ENCODE data around the gene BMAL1. TPM values are rescaled to one million over a fixed set of nuclear protein-coding genes. Genes with fewer than 3 reads are reported as not detected.

Gene BMAL1
- total RNA-seq, result 8.5 and 13.0 TPM in 2 replicates

DNA sequence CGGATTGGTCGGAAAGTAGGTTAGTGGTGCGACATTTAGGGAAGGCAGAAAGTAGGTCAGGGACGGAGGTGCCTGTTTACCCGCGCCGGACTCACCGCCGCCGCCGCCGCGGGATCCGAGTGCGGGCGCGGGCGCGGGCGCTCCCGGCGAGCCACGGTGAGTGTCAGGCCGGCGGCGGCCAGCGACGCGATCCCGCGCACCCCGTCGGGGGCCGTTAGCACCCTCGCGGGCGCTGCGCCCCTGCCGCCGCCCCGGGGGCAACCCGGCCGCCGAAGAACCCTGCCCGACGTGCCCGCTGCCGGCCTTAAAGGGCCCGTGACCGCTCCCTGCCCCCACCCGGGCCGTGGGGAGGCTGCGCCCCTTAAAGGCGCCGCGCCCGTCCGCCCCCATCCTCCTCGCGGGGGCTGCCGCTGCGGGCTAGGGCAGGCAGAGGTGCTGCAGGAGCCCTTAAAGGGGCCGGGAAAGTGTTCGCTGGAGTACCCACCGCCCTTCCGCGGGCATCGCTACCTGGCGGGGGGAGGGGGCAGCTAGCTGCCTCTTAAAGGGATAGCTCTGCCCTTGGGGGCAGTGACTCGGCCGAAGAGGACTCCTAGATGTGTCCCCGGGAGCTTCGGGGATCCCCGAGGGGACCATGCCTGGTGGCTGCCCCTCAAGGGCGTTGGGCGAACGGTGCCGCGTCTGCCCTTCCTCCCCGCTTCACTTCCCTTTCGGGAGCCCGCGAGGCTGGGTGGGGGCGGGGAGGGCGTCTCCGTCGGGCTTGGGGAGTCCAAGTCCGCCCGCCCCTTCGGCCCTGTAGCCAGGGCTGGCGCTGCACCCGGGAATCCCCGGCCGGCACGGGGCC, at the start of gene BMAL1:
TSS of gene BMAL1 (plus strand) at position 23 of the 841 bp plus-strand sequence. CDS start 76,519 bp downstream, outside the sequence.
- peaks cover 39% of the 10 kb centered on the region for H3K79me2 ChIP-seq (ENCODE audit: insufficient read depth, low read length)
- TF ChIP-seq, protein P1, sequence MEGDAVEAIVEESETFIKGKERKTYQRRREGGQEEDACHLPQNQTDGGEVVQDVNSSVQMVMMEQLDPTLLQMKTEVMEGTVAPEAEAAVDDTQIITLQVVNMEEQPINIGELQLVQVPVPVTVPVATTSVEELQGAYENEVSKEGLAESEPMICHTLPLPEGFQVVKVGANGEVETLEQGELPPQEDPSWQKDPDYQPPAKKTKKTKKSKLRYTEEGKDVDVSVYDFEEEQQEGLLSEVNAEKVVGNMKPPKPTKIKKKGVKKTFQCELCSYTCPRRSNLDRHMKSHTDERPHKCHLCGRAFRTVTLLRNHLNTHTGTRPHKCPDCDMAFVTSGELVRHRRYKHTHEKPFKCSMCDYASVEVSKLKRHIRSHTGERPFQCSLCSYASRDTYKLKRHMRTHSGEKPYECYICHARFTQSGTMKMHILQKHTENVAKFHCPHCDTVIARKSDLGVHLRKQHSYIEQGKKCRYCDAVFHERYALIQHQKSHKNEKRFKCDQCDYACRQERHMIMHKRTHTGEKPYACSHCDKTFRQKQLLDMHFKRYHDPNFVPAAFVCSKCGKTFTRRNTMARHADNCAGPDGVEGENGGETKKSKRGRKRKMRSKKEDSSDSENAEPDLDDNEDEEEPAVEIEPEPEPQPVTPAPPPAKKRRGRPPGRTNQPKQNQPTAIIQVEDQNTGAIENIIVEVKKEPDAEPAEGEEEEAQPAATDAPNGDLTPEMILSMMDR (IDR thresholded peaks at IDR 0.05; ENCODE audit: extremely low read depth, low read depth, low read length), result no peak
- peak within 1 kb of the TSS; percentile 67 for H3K27ac ChIP-seq (ENCODE audit: low read depth, low read length)
- H3K27me3 ChIP-seq (ENCODE audit: insufficient read depth, low read length), result peaks cover 47% of the 10 kb centered on the region
- no peaks in the 10 kb centered on the region for H3K36me3 ChIP-seq (ENCODE audit: insufficient read depth, low read length)
- H3K4me1 ChIP-seq (ENCODE audit: insufficient read depth, low read length), result peaks cover 12% of the 10 kb centered on the region
- H3K4me2 ChIP-seq (ENCODE audit: insufficient read depth, low read length), result peak within 1 kb of the TSS; percentile 100
- H4K20me1 ChIP-seq (ENCODE audit: insufficient read depth, low read length), result peaks cover 26% of the 10 kb centered on the region
- peak within 1 kb of the TSS; percentile 98 for H2AFZ ChIP-seq (ENCODE audit: low read length)
- no peaks in the 10 kb centered on the region for H3K9me3 ChIP-seq (ENCODE audit: low read depth, low read length)
- DNase-seq (ENCODE audit: insufficient read length, low spot score, missing footprints), result peak; percentile 84
- H3K4me3 ChIP-seq (ENCODE audit: insufficient read depth, low read length), result peak within 1 kb of the TSS; percentile 93

DNA sequence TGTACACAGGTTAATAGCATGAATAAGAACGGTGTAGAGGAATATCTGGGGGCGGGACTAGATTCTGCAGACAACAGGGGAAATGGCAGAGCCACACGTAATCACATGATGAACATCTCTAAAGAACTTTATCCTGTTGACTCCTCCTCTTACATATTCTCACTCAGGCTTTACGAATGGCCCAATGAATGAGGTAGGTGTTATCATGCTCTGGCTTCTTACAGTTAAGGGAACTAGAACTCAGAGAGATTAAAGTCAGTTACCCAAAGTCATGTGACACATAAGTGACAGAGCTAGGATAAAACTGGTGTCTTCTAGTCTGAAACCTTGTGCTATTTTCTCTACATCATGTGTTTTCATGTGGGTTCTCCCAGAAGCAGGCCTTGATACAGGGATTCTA, 49.0 kb upstream of the BMAL1 start:
- Histone ChIP-seq H2AFZ (ENCODE audit: low read length) (peak overlapping the region; percentile 83), H3K27ac (ENCODE audit: low read depth, low read length) (no peak overlapping the region), H3K4me1 (ENCODE audit: insufficient read depth, low read length) (peaks cover 11% of the 10 kb centered on the region), H3K4me3 (ENCODE audit: insufficient read depth, low read length) (no peak overlapping the region), H3K9me3 (ENCODE audit: low read depth, low read length) (no peaks in the 10 kb centered on the region), H3K27me3 (ENCODE audit: insufficient read depth, low read length) (no peaks in the 10 kb centered on the region), H3K4me2 (ENCODE audit: insufficient read depth, low read length) (peak overlapping the region; percentile 4), H4K20me1 (ENCODE audit: insufficient read depth, low read length) (no peaks in the 10 kb centered on the region), H3K79me2 (ENCODE audit: insufficient read depth, low read length) (no peaks in the 10 kb centered on the region), H3K36me3 (ENCODE audit: insufficient read depth, low read length) (no peaks in the 10 kb centered on the region)
- DNase-seq (ENCODE audit: insufficient read length, low spot score, missing footprints), result no peak
- TF ChIP-seq, protein P1 (IDR thresholded peaks at IDR 0.05; ENCODE audit: extremely low read depth, low read depth, low read length), result no peak

DNA sequence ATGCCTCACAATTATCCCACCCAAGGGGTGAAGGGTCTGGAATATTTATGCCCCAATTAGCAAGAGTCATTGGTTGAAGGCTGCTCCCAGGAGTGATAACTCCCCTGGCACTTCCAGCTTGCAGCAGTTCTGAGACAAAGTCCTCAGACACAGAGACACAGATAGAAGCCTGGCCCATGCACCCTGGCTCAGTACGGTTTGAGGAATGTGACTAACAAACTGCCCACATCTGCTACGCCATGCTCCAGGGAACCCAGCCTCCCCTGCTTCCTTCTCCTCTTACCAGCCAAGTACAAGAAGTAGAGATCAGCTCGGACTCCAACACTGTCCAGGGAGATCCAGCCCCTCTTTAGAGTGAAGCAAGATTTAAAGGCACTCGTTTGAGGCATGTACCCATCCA, 48.5 kb upstream of the BMAL1 start:
- Histone ChIP-seq H3K4me1 (ENCODE audit: insufficient read depth, low read length) (peaks cover 11% of the 10 kb centered on the region), H3K36me3 (ENCODE audit: insufficient read depth, low read length) (no peaks in the 10 kb centered on the region), H3K27ac (ENCODE audit: low read depth, low read length) (no peak overlapping the region), H3K4me3 (ENCODE audit: insufficient read depth, low read length) (no peak overlapping the region), H3K4me2 (ENCODE audit: insufficient read depth, low read length) (peak overlapping the region; percentile 4), H2AFZ (ENCODE audit: low read length) (peak overlapping the region; percentile 83), H4K20me1 (ENCODE audit: insufficient read depth, low read length) (no peaks in the 10 kb centered on the region), H3K79me2 (ENCODE audit: insufficient read depth, low read length) (no peaks in the 10 kb centered on the region), H3K9me3 (ENCODE audit: low read depth, low read length) (no peaks in the 10 kb centered on the region), H3K27me3 (ENCODE audit: insufficient read depth, low read length) (no peaks in the 10 kb centered on the region)
- peak; percentile 37 for DNase-seq (ENCODE audit: insufficient read length, low spot score, missing footprints)
- TF ChIP-seq, protein P1 (IDR thresholded peaks at IDR 0.05; ENCODE audit: extremely low read depth, low read depth, low read length), result no peak

DNA sequence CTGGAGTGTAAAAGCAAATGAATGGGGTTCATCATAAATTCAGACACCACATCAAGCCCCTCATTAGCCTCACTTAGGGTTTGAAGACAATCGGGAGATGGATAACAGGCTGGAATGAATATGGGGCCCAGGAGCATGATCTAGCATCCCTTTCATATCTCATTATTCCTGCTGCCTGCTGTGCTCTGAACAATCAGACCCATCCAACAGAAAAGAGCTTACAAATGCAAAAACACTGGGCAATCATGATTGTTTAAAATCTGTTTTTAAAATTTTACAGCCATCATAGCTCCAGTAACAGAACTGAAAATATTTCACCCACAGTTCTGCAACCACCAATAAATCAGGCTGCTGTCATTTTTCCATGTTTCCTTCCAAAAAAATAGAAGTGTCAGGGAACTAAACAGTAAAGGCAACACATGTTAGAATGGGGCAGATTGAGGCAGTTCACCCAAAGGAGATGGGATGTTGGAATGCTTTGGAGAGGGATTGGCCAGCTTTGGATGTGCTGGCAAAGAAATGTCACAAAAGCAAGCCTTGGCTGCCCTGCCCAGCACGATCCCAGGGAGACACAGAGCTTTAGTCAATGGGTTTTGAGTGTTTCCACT, 47.8 kb upstream of the BMAL1 start:
- H3K9me3 ChIP-seq (ENCODE audit: low read depth, low read length), result no peaks in the 10 kb centered on the region
- TF ChIP-seq, protein P1 (IDR thresholded peaks at IDR 0.05; ENCODE audit: extremely low read depth, low read depth, low read length), result no peak
- no peaks in the 10 kb centered on the region for H3K27me3 ChIP-seq (ENCODE audit: insufficient read depth, low read length)
- no peak overlapping the region for H3K4me2 ChIP-seq (ENCODE audit: insufficient read depth, low read length)
- no peak overlapping the region for H3K4me3 ChIP-seq (ENCODE audit: insufficient read depth, low read length)
- H3K4me1 ChIP-seq (ENCODE audit: insufficient read depth, low read length), result peaks cover 11% of the 10 kb centered on the region
- peak overlapping the region; percentile 83 for H2AFZ ChIP-seq (ENCODE audit: low read length)
- H3K79me2 ChIP-seq (ENCODE audit: insufficient read depth, low read length), result no peaks in the 10 kb centered on the region
- H4K20me1 ChIP-seq (ENCODE audit: insufficient read depth, low read length), result no peaks in the 10 kb centered on the region
- peak; percentile 14 for DNase-seq (ENCODE audit: insufficient read length, low spot score, missing footprints)
- no peak overlapping the region for H3K27ac ChIP-seq (ENCODE audit: low read depth, low read length)
- no peaks in the 10 kb centered on the region for H3K36me3 ChIP-seq (ENCODE audit: insufficient read depth, low read length)
